GM19351 (cell line): Measurements from ENCODE around the gene TOR1A.

ENCODE experiments used
- ATAC-seq: cut with Tn5 transposase; IDR thresholded peaks from one replicate; pipeline ENCODE4 v1.9.1; 2021; ENCODE audit warnings: mild to moderate bottlenecking, moderate library complexity; ENCODE audit not compliant: unreplicated experiment

The TOR1A gene

GRCh38 chr9:129823935-129824601 lies at the start of gene TOR1A:
Gene TOR1A (minus strand): TSS chr9:129824136. CDS start chr9:129824085, 51 bp downstream.
- ATAC-seq = peak; percentile 93

DNA sequence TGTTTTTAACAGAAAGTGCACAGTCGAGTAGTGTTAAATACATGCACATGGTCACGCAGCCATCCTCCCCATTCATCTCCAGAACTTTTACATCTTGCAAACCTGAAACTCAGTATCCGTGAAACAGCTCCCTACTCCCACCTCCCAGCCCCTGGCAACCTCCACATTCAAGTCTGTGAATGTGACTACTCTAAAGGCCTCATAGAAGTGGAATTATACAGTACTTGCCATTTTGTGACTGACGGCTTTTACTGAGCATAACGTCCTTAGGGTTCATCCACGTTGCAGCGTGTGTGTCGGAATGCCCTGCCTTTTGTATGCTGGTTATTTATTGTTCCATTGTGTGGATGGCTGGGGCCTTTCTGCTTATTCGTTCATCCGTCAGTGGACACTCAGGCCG lies 47.1 kb upstream of the TOR1A start:
- ATAC-seq = no peak

DNA sequence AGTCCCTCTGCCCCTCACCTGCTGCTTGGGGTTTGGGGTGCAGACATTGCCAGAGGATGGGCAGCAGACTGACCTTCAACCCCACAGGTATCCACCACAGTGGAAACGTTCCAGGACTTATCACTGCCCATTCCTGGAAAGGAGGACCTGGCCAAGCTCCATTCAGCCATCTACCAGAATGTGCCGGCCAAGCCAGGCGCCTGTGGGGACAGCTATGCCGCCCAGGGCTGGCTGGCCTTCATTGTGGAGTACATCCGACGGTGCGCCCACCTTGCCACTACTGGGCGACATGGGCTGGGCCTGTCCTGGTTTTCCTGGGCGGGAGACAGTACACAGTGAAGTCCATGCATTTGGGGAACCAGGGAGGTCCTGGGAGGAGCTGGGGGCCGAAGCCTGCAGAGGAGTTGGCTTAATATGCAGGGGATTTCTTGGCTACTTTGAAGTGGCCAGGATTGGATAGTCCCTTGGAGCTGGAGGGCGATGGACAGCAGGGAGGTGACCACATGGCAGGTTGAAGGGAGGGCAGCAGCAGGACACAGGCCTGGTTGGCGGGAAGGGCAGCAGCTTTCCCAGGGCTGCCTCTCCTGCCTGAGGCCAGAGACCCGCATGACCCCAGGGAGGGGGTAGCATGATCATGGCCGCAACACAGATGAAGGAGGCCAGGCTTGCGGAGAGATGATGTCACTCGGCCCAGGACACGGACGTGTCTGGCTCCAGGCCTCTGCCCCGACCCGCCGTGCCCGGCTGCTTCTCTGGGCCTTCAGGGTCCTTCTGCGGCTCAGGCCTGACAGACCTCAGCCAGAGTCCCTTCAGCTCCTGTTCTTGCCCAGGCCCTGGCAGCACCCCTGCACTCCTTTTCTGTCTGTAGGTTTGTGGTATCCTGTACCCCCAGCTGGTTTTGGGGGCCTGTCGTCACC lies 45.9 kb upstream of the TOR1A start:
- ATAC-seq = no peak

GRCh38 chr9:129868872-129869486 lies 45.0 kb upstream of the TOR1A start:
- no peak for ATAC-seq

DNA sequence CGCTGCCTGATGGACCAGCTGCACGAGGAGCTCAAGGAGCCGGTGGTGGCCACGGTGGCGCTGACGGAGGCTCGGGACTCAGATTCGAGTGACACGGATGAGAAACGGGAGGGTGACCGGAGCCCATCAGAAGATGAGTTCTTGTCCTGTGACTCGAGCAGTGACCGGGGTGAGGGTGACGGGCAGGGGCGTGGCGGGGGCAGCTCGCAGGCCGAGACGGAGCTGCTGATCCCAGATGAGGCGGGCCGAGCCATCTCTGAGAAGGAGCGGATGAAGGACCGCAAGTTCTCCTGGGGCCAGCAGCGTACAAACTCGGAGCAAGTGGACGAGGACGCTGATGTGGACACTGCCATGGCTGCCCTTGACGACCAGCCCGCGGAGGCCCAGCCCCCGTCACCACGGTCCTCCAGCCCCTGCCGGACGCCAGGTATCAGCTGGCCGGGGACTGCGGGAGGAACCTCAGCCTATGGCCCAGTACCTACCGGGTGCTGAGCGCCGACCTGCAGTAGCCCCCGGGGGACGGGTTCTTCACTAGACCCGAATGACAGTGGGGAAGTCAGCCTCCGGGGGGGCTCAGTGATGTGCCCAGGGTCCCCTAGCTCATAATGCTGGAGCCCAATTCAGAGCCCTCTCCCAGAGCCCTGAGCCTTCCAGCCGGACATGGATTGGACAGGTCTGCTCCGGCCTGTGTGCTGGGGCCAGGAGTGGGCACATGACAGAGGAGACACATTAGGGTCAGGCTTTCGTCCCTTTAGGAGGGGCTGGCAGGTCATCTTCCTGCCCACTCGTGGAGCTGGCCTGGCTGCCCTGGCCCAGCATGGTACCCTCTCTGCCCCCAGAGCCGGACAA lies 44.3 kb upstream of the TOR1A start:
- ATAC-seq = no peak

GRCh38 chr9:129867136-129868022 lies 43.4 kb upstream of the TOR1A start:
- no peak for ATAC-seq

- no peak for ATAC-seq
These were observed 42.6 kb upstream of the TOR1A start for GRCh38 chr9:129866394-129867135.

DNA sequence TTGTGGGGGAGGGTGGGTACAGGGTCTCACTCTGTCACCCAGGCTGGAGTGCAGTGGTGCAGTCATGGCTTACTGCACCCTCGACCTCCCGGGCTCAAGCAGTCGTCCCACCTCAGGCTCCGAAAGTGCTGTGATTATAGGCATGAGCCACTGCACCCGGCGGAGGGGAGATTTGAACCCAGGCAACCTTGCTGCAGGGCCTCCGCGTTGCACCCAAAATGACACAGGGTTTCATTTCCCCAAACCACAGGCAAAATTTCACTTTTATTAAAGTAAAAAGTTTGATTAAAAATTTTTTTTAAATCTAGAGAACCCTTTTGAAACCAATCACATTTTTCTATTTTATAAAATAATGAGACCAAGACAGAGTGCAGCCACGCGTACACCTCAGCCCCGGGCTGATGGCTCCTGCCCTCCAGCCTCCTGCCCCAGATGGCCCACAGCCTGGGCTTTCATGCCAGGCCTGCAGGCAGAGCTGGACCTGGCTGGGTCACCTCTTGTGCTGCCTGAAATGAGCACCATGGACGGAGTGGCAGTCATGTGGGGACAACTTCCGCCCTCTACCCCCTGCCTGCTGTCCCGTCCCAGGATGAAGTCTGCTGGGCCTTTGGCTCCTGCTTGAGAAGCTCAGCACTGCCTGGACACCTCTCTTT lies 41.9 kb upstream of the TOR1A start:
- ATAC-seq = no peak

- no peak for ATAC-seq
These were observed 41.2 kb upstream of the TOR1A start for GRCh38 chr9:129864991-129865647.

- ATAC-seq = no peak
These were observed 39.2 kb upstream of the TOR1A start for GRCh38 chr9:129863059-129863690.

DNA sequence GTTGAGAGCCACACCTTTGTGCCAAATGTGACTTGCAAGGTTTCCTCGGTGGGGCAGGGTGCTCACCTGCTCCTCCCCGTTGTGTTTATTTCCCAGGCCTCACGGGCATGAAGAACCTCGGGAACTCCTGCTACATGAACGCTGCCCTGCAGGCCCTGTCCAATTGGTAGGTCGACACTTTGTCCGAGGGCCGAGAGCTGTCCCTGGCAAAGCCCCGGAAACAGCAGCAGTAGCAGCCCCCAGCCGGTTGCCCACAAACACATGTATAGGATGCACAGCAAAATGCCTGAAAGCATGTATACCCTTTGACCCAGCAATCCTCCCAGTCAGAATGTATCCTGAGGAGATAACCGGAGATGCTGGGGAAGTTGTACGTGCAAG lies 37.5 kb upstream of the TOR1A start:
- ATAC-seq = no peak

GRCh38 chr9:129860653-129861446 lies 36.9 kb upstream of the TOR1A start:
- no peak for ATAC-seq

- no peak for ATAC-seq
These were observed 34.4 kb upstream of the TOR1A start for GRCh38 chr9:129858167-129858962.

- ATAC-seq = no peak
These were observed 33.3 kb upstream of the TOR1A start for GRCh38 chr9:129857207-129857606.

GRCh38 chr9:129854588-129855110 lies 30.7 kb upstream of the TOR1A start:
- no peak for ATAC-seq

DNA sequence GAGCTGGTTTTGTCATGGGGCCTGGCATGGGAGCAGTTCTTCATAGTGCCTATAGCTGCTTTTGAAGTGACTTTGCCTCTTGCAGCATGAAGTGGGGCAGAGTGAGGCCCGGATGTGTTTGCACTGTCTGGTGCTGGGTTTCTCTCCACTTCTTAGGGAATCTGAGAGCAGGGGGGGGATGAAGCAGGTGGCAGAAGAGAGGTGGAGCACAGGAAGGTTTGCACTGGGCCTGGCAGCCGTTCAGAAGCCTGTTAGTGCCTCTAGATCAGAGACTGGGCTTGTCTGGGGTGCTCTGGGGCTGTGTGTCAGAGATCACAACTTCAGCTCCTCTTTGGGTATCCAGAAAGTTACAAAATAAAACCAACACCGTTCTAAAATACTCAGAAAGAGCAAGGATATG lies 29.7 kb upstream of the TOR1A start:
- no peak for ATAC-seq
